Measurements from ENCODE around the gene DNAJC13.
"Not testable (repeated sequence)": the region's sequence is repeated elsewhere in the genome, so short reads cannot be mapped to it uniquely, and the experiment has no call there.

Gene DNAJC13

DNA sequence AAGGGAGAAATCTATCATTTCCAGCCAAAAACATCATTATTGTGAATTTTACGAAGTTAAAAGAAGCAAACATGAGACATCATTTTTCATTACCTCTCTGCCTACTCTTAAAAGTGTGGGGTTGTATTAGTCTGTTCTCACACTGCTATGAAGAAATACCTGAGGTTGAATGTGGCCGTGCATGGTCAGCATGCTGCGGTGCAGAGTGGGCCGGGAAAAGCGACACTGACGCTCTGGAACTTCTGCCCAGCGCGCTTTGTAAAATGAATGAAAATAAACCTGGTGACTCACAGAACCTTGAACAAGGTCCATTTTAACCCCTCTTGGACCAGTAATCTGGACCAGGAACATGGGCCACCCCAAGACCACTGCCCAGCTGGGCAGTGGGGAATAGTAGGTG is 31.0 kb upstream of the DNAJC13 start:
- Histone ChIP-seq H3K4me3 (replicated peaks; ENCODE audit: insufficient read depth, low read length) (no peak overlapping the region), H3K27me3 (ENCODE audit: insufficient read depth, poor library complexity, severe bottlenecking) (no peaks in the 10 kb centered on the region), H3K27ac (replicated peaks) (no peak overlapping the region)
- no peak for DNase-seq (ENCODE audit: low read depth in 1 of 2, low spot score in 1 of 2)
- TF ChIP-seq POLR2AphosphoS5 (IDR thresholded peaks at IDR 0.05; ENCODE audit: low read depth): no peak
- TF ChIP-seq, protein P1, sequence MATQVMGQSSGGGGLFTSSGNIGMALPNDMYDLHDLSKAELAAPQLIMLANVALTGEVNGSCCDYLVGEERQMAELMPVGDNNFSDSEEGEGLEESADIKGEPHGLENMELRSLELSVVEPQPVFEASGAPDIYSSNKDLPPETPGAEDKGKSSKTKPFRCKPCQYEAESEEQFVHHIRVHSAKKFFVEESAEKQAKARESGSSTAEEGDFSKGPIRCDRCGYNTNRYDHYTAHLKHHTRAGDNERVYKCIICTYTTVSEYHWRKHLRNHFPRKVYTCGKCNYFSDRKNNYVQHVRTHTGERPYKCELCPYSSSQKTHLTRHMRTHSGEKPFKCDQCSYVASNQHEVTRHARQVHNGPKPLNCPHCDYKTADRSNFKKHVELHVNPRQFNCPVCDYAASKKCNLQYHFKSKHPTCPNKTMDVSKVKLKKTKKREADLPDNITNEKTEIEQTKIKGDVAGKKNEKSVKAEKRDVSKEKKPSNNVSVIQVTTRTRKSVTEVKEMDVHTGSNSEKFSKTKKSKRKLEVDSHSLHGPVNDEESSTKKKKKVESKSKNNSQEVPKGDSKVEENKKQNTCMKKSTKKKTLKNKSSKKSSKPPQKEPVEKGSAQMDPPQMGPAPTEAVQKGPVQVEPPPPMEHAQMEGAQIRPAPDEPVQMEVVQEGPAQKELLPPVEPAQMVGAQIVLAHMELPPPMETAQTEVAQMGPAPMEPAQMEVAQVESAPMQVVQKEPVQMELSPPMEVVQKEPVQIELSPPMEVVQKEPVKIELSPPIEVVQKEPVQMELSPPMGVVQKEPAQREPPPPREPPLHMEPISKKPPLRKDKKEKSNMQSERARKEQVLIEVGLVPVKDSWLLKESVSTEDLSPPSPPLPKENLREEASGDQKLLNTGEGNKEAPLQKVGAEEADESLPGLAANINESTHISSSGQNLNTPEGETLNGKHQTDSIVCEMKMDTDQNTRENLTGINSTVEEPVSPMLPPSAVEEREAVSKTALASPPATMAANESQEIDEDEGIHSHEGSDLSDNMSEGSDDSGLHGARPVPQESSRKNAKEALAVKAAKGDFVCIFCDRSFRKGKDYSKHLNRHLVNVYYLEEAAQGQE (IDR thresholded peaks at IDR 0.05; ENCODE audit: insufficient replicate concordance, low read depth): no peak
- no peak for TF ChIP-seq CTCF (IDR thresholded peaks at IDR 0.05; ENCODE audit: insufficient read depth, low read length)
- no peak for TF ChIP-seq SPI1 (IDR thresholded peaks at IDR 0.05; ENCODE audit: borderline replicate concordance, low read depth)
- no peak for TF ChIP-seq GABPA (IDR thresholded peaks at IDR 0.05; ENCODE audit: low read depth)

GRCh38 chr3:132392675-132393074 is 24.6 kb upstream of the DNAJC13 start:
- DNase-seq (ENCODE audit: low read depth in 1 of 2, low spot score in 1 of 2); H3K27ac ChIP-seq (replicated peaks); H3K4me3 ChIP-seq (replicated peaks; ENCODE audit: insufficient read depth, low read length); H3K27me3 ChIP-seq (ENCODE audit: insufficient read depth, poor library complexity, severe bottlenecking): not testable (repeated sequence)

DNA sequence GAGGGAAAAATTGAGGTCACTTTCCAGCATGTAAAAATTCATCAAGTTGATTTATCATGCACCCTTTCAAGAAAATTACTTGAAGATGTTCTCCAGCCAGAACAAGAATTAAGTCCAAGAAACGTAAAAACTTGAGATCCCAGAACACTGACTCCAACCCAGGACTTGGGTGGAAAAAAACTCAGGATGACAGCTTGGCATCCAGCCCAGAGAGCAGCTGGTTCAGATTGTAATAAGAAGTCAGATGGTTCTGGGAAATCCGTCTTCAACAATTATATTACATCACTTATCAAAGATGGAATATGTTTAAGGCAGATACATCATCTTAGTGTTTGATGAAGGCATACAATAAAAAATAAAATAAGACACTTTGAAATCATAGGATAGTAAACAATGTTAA is 23.0 kb upstream of the DNAJC13 start:
- Histone ChIP-seq H3K4me3 (replicated peaks; ENCODE audit: insufficient read depth, low read length) (no peak overlapping the region), H3K27ac (replicated peaks) (no peak overlapping the region), H3K27me3 (ENCODE audit: insufficient read depth, poor library complexity, severe bottlenecking) (no peaks in the 10 kb centered on the region)
- TF ChIP-seq, protein P1 (IDR thresholded peaks at IDR 0.05; ENCODE audit: insufficient replicate concordance, low read depth): no peak
- TF ChIP-seq SPI1 (IDR thresholded peaks at IDR 0.05; ENCODE audit: borderline replicate concordance, low read depth) (no peak), POLR2AphosphoS5 (IDR thresholded peaks at IDR 0.05; ENCODE audit: low read depth) (no peak), CTCF (IDR thresholded peaks at IDR 0.05; ENCODE audit: insufficient read depth, low read length) (no peak), GABPA (IDR thresholded peaks at IDR 0.05; ENCODE audit: low read depth) (no peak)
- no peak for DNase-seq (ENCODE audit: low read depth in 1 of 2, low spot score in 1 of 2)

DNA sequence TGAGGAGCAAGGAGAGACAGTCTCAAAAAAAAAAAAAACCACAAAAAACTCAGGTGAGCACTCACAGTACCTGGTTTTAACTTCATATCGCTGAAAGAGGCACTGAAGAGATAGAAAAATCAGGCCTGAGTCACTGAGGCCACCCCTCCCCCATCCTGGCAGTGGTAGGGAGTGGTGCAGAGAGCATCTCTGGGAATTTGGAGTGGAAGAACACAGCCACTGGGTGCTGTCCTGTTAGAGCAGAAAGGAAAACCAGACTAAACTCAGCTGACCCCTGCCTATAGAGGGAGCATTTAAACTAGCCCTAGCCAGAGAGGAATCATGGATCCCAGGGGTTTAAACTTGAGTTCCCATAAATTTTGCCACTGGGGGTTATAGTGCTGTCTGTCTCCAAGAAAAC is 22.2 kb upstream of the DNAJC13 start:
- no peaks in the 10 kb centered on the region for H3K27me3 ChIP-seq (ENCODE audit: insufficient read depth, poor library complexity, severe bottlenecking)
- no peak overlapping the region for H3K4me3 ChIP-seq (replicated peaks; ENCODE audit: insufficient read depth, low read length)
- DNase-seq (ENCODE audit: low read depth in 1 of 2, low spot score in 1 of 2): no peak
- H3K27ac ChIP-seq (replicated peaks): no peak overlapping the region
- TF ChIP-seq CTCF (IDR thresholded peaks at IDR 0.05; ENCODE audit: insufficient read depth, low read length) (no peak), GABPA (IDR thresholded peaks at IDR 0.05; ENCODE audit: low read depth) (no peak), SPI1 (IDR thresholded peaks at IDR 0.05; ENCODE audit: borderline replicate concordance, low read depth) (no peak), POLR2AphosphoS5 (IDR thresholded peaks at IDR 0.05; ENCODE audit: low read depth) (no peak)
- TF ChIP-seq, protein P1 (IDR thresholded peaks at IDR 0.05; ENCODE audit: insufficient replicate concordance, low read depth): no peak

Measured in HL-60 (cell line).